Activated CD4-positive, alpha-beta T cell treated with anti-CD3 and anti-CD28 coated beads, Interleukin-2, amount 50 U/mL, for 24 hours (primary cell): ENCODE measurements around the gene CLTCL1.

Experiments used
- DNase-seq, 2 donors: peaks; one replicate each; pipeline ENCODE4 v3.0.0-alpha.2; 2020; ENCODE audit warnings: low read depth in 1 of 2, low spot score in 1 of 2

Gene CLTCL1

DNA sequence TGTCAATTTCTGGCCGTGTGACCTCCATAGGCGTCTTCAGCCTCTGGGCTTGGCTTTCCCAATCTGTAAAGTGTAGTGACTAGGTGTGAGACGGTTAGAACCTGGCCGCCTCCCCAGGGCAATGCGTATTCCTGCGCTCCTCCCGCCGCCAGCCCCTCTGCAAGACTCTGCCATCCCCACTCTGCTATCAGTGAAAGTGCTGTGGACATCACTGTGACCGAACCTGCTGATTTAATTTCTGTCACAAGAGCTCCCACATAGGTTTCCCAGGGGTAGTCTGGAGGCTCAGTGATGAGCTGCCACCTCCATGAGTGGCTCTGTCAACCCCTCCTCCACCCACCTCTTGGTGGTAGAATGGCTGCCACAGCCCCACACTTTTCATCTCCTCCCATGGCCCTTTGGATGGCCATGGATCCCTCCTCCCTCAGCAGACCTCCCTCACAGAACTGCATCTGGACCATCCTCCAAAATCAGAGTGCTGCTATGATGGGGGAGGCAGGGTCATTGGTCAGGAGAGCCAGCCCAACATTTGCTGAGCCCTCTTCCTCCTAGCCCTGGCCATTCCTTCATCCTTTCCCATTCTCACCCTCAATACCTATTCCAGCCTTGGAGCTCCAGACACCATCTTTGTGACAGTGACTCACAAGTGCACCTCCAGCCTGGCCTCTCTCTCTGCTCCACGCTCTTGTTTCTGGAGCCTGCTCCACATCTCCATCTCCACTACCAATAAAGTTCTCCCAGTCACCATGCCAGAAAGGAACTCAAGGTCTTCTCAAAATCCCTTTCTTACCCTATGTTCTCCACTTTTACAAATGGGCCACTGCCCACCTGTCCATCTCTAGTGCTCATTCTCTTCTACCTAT lies 140.0 kb downstream of the CLTCL1 start:
- no peak for DNase-seq

DNA sequence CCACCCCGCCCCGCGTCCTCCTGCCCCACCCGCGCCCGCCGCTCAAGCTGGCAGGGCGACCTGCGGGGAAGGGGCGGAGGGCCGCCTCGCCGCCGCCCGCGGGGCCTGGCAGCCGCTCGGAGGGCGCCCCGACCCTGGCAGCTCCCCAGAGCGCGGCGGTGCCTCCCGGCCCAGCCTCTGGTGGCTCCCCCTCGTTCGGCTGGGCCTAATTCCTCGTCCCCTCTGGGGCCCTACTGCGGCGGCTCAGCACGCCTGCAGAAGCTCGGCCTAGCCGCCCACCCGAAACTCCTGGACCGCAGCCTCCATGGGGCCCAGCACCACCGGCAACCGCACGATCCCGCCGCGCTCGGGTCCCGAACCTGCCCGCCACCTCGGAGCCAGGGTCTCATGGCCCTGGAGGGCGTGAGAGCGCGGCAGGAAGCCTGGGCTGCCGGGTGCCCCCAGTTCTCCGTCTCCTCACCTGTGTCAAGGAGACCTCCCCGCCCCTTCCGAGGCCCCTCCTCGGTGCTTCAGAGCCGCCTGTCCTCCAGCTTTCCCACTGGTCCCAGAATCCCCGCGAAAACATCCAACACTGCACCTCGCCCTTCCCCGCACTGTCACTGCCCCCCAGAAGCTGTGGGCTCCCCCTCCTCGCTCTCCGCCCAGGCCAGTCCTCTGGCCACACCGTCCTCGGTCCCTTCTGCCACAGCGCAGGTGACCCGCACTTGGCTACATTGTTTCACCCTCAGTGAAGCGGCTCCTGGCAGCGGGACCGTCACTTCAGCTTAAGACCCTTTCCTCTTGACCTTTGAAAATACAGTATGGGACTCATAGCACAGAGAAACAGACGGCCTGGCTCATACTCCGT lies 140.8 kb downstream of the CLTCL1 start:
- no peak for DNase-seq

DNA sequence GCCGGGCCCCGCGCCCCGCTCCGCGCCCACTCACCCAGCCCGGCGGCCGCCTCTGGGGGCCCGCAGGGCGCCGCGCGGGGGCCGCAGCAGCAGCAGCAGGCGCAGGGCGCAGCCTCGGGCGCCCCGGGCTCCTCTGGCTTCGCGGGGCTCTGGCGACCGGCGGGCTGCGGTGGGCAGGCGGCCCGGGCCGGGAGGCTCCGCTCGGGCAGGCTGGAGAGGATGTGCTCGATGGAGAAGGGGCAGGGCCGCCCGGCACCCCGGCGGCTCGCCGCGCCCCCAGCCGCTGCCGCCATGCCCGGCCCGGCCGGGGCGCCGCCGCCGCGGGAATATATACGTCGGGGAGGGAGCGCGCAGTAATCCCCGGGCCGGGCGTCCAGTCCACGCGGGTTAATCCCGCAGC lies 141.5 kb downstream of the CLTCL1 start, which contains the start of gene GSC2:
TSS of gene GSC2 (minus strand) at position 302 of the 400 bp plus-strand sequence. CDS start at position 293, 9 bp downstream.
- DNase-seq: no peak

DNA sequence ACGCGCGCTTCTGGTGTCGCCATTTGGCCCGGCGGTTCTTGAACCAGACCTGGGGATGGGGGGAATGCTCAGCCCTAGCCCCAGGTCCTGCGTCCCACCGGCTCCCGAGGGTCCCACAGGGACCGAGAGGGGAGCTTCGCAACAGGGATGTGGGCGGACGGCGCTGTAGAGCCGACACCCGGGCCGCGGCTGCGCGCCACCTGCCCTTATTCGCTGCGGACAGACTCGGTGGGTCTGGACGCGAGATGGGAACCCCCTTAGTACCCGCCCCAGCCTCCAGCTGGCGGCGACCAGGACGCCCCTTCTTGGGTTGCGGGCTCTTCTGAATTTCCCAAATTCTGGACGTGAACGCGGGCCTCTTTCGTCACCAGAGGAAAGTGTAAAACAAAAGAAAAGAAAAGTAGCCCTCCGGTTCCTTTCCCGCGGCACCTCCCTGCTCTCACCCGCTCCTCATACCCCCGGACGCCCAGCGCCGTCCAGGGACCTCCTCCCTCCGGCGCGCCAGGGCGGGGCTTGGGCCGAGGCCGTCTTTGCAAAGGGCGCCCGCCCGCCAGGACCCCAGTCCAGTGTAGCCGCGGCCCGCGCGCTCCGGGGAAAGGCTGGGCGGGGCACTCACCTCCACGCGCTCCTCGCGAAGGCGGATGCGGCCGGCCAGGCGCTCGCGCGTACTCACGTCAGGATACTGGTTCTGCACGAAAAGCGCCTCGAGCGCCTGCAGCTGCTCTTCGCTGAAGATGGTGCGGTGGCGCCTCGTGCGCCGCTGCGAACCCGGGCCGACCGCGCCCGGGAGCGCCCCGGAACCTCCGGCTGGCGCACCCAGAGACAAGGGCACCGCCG lies 142.3 kb downstream of the CLTCL1 start:
- no peak for DNase-seq

DNA sequence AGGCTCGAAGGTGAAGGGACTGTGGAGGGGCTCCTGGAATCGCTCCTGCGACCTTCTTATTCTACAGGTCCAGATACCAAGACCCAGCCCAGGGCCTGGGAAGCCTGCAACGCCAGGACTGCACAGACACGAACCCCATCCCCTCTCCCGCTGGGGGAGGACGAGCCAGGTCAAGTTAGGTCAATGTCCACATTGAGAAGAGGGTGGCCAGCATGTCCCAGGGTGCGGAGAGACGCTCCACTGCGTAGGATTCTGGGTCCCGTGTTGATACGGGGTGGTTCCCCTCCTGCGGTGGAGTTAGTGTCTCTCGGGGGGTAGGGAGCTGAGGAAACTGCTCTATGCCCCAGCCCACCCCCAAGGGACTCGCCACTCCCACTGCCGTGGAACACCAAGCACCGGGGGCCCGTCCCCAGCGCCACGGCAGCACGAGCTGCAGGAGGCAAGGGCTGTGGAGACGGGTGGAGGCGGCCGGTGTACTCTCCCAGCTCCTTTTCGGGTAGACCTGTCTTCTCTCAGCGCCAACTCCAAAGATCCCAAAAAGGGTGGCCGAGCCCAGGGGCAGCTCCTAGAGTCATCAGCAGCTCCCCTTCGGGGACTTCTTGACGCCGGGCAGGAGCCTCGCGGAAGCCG lies 143.0 kb downstream of the CLTCL1 start:
- DNase-seq: no peak

DNA sequence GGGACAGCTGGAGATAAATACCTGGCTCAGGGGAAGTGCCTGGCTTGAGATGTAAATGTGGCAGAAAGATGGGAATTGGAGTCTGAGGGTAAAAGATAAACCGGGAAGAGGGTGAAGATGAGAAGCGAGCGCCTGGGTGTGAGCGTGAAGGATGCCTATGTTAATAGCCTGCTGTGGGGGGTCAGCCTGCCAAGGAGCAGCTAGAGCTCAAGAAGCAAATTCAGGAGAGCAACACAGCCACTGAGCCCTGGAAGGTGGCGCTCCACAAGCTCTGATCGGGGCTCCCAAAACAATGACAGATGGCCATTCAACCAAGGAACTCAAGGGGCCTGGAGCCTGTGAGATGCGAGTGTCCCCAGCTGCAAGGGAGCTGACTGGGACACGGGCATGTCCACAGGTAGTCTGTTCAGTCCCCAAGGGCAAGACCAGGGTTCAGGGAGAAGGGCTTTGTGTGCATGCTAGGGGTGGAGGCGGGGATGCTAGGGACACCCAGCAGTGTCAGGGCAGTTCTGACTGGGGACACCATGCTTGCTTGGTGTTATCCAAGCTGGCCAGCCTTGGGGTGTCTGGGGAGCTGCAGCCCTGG lies 144.2 kb downstream of the CLTCL1 start:
- no peak for DNase-seq

DNA sequence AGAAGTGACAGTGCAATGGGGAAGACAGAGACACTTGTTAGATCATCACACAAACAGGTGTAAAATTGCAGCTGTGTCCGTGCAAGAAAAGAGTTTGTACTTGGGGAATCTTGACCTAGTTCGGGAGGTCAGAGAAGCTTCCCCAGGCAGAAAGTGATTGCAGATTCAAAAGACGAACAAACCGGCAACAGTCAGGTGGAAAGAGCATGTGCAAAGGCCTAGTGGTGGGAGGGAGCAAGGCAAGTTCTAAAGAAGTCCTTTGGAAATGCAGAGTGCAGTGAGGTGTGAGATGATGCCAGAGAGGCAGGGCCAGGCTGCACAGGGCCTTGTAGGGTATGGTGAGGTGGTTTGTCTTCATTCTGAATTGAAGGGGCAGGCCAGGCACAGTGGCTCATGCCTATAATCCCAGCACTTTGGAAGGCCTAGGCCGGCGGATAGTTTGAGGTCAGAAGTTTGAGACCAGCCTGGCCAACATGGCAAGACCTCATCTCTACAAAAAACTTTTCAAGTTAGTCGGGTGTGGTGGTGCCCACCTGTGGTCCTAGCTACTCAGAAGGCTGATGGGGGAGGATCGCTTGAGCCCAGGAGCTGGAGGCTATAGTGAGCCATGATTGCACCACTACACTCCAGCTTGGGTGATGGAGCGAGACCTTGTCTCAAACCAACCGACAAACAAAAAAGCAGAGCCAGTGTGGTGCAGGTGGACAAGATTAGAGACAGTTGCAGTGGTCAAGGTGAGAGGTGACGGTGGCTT lies 145.1 kb downstream of the CLTCL1 start:
- DNase-seq: no peak

DNA sequence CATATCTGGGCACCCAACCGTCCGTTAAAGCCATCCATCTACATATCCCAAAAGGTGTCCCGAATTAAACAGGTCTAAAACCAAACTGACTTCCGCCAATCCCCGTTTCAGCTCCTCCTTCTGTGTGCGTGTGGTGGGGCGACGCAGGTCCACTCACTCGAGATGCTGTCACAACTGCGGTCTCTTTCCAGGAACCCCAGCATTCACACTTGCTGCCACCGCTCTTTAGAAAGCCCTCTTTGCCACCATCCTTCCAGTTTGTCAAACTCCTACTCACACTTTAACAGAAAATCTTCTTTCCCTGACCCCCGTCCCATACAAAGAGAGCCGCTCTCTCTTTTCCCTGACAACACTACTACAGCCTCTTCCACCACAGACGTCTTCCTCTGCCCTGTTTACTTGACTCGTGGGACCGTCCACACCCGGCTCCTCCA lies 147.5 kb downstream of the CLTCL1 start:
- DNase-seq: no peak

DNA sequence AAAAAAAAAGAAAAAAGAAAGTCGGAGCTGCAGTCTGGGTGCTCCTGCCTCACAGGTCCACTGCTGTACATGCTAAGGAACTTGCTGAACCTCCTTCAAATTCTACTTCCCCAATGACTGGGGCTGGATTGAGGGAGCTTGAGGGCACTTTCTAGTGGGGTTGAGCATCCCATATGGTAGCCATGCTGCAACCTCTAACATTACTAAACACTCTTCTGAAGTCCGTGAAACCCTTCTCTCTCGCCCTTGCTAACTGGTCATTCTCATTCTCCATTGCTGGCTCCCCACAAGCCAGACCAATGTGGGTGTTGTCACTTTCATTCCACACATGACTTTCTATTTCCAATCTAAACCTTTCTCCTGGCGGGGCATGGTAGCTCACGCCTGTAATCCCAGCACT lies 148.3 kb downstream of the CLTCL1 start:
- DNase-seq: no peak

DNA sequence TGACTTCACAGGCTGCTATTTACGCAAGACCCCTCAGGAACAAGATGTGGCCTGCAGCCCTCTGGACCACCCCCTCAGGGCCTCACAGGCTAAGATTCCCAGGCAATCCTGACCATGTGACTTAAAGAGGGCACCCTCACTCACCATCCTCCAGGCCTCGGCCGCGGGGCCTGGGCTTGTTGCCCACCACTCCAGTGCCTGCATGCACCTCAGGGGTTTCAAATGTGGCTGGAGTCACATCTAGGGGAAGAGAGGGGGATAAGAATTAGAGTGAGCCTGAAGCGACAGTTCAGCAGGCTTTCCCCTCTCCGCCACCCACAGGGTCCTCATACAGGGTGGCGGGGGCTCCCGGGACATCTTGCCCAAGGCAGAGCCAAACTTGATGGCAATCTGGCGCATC lies 149.1 kb downstream of the CLTCL1 start:
- DNase-seq: no peak

DNA sequence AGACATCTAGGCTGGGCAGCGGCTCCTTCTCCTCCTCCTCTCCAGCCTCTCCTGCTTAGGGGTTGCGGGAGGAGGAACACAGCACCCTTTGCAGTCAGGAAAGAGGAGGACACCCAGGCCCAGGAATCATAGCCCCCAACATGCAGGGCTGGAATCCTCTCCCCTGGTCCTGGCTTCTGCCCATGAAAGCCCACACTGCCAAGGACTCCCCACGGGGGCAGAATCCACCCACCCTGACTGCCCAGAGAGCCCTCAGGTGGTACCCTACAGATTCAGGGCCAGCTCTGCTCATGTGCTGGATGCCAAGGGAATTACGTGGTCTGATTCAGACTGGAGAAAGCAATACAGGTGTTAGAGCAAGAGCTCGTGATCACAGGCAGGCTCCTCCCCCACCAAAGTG lies 151.5 kb downstream of the CLTCL1 start:
- no peak for DNase-seq

DNA sequence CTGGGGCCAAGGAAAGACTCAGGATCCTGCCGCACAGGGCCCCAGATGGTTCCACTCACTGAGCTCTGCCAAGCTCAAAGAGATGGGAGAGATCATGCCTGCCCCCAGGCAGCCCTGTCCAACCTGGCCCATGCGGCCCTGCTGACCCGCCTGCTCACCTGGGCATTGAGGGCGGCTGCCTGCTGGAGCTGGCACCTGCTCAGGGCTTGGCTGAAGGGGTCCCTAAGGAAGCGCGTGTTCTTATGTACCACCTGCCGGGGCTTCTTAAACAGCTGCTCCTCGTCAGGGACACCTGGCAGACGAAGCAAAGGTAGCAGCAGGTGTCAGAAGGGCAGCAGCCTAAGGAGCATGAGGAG lies 152.5 kb downstream of the CLTCL1 start:
- DNase-seq: no peak

DNA sequence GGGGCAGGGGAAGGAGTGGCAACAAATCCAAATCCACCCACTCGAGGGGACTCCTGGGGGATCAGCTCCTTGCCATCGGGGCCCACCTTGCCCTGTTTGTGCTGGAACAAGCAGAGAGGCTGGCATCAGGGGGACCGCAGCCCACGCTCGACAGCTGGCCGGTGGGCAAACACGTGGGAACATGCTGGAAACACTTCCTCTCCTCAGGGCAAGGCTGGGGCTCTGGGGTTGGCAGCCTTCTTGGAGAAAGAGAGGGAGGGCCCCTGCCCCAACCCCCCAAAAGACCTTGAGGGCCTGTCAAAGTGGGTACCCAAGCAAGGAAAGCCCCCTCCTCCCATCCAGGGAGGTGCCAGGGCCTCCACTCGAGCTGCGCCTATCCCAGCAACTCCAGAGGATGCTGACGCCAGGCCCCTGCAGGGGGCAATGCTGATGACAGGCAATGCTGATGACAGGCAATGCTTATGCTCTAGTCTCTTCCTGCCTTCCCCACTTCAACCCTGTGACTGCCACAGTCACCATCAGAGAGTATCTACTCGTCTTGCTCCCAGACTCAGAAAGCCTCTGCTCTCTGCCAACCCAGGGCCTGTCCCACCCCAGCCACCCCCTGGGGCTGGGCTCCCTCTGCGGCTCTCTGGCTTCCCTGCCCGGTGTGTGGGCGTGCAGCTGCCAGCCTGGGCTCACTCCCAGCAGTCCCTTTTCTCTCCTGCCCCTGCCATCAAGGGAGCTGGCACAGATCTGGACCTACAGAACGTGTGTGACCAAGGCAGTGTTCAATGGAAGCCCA lies 153.1 kb downstream of the CLTCL1 start:
- no peak for DNase-seq

DNA sequence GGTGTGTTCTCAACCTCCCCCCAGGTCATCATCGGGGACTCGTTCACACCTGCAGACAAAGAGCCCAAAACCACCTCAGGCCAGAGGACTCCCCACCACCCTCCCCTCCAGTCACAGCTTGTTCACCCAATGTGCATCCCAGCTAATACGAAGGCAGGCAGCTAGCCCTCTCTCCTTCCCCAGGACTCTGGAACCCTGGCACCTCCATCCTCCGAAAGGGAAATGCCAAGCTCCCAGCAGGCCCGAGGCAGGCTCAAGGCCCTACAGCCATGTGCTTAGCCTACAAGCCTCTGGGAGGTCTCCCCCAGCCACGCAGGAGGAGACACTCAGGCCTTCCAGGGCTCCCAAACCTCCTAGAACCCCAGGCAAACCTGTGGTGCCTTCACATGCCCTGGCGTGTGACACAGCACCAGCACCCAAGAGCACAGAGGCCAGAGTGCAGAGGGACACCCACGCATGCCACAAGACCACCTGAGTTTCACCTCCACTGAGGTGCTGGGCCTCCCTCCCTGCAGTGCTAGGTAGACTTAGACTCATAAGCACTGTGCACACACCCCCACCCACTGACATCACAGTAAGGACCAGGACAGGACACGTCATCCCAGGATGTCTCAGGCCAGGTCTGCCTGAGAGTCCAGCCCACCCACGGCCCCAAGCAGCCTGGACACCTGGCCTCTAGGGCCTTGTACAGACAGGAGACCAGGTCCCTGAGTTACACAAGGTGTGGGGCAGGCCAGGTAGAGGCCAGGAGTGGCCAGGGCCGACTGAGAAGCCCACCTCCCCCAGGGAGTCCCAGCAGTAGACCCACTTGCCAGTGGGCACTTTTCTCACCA lies 153.9 kb downstream of the CLTCL1 start:
- DNase-seq: no peak

DNA sequence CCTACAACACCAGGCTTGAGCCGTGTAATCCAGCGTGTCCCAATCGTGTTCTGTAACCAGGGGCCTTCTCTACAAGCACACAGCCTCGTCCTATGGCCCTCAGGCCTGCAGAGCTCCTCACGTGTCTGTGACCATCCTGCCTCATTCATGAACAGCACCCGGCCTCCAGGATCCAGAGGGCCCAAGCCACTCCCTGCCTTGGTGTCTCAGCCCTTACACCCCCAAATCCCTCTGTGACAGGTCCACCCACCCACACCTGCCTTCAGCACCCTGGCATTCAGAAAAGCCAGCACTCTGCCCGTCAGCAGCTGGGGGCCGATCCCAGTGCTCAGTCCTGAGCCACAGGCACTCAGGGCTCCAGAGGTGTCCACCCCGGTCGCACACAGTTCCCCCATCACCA lies 154.6 kb downstream of the CLTCL1 start:
- DNase-seq: no peak

DNA sequence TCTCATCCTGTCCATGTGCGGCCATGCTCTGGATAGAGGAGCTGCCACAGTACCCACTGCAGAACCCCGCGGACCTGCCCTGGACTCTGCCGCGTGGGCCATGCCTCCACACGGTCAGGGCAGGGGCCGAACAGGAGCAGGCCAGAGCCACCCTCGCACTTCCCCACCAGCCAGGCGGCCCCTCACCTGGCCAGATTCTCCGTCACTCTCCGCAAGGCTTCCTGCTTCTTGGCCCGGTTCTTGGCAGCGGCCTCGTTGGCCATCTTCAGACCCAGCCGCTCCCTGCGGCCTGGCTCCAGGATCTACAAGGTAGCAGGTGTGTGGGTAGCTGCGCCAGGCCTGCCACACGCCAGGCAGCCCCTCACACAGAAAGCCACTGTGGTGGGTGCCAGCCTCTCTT lies 156.6 kb downstream of the CLTCL1 start:
- DNase-seq: no peak

DNA sequence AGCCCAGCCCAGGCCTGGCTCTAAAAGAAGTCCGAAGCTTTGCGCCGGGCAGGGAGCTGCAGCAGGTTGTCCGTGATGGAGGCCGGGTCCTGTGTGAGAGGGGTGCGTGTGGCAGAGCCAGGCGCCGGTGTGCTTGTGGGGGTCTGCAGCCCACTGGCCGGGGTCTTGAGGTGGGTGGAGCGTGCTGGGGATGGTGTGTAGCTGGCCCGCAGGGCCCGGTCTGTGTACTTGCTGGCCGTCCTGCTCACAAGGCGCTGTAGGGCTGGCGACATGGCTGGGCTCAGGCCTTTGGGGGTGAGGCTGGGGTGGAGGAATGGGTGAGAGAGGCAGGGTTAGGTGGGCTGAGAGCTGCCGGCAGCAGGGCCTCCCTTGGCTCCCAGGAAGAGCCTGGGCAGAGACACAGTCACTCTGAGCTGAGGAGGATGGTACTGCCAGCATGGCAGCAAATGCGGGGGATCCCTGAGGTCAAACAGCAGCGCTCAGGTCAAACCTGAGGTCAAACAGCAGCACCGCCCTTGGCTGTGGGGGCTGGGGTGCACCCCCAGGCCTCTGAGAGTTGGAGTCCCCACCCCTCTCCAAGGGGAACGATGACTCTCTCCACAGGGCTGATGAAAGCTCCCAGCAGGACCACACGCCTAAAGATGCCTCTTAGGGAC lies 157.2 kb downstream of the CLTCL1 start:
- DNase-seq: no peak

DNA sequence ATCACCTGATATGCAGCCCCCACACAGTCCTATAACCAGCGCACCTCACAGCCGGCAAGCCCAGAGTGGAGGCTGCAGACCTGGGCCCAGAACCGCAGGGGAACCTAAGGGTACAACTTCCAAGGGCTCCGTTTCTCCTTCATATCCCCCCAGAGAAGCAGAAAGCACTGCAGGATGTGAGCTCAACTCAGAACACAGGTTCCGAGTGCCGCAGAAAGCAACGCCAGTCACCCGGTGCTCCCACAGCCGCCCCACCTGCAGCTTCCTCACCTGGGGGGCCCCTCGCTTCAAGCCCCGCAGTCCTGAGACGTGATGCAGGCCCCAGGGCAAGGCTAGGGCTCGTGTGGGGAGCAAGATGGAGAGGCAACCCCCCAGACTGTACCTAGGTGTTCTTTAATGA lies 158.0 kb downstream of the CLTCL1 start:
- no peak for DNase-seq
